Left ventricle myocardium inferior (tissue), 1 donor: ENCODE measurements around the gene GAL. TPM values are rescaled to one million over a fixed set of nuclear protein-coding genes. Genes with fewer than 3 reads are reported as not detected.

Experiments
- DNase-seq: peaks from one replicate; pipeline ENCODE4 v3.0.0-alpha.2; 2020
- H3K27ac ChIP-seq: fragments of 200-600 bp; replicated peaks from 2 replicates; pipeline ENCODE4 v1.8.0; 2021
- H3K27me3 ChIP-seq: fragments of 200-600 bp; 2 replicates; pipeline ENCODE4 v1.8.0; 2021; ENCODE audit warnings: low read depth
- H3K36me3 ChIP-seq: fragments of 200-600 bp; 2 replicates; pipeline ENCODE4 v1.8.0; 2021
- H3K4me1 ChIP-seq: fragments of 200-600 bp; 2 replicates; pipeline ENCODE4 v1.8.0; 2021
- H3K4me3 ChIP-seq: fragments of 200-600 bp; 2 replicates; pipeline ENCODE4 v1.8.0; 2021; ENCODE audit warnings: mild to moderate bottlenecking, moderate library complexity
- H3K9me3 ChIP-seq: fragments of 200-600 bp; replicated peaks from 2 replicates; pipeline ENCODE4 v1.8.0; 2021
- intact Hi-C: fragments of 100-400 bp; cut with micrococcal nuclease; formaldehyde crosslinking; loops from one replicate; pipeline ENCODE4 v1.11.0; 2022
- total RNA-seq: library from RNA; stranded (reverse); fragmentation: NEBNext Ultra II Directional; extraction: Animal tissue kit (Norgen Biotek cat#: 25700); gene quantifications from one replicate; pipeline ENCODE4 v1.2.1, GENCODE V29; 2021
- TF ChIP-seq, protein P1 (sequence below): fragments of 200-600 bp; IDR thresholded peaks from 2 replicates; pipeline ENCODE4 v1.8.0; 2021; ENCODE audit warnings: antibody characterized with exemption, mild to moderate bottlenecking, borderline replicate concordance
- donor health status: DM: no; HTN: yes; CAD: no; lungs with severe emphysema.

Gene GAL
- total RNA-seq, 1 donor from 2014 or later, result 0.58 TPM

DNA sequence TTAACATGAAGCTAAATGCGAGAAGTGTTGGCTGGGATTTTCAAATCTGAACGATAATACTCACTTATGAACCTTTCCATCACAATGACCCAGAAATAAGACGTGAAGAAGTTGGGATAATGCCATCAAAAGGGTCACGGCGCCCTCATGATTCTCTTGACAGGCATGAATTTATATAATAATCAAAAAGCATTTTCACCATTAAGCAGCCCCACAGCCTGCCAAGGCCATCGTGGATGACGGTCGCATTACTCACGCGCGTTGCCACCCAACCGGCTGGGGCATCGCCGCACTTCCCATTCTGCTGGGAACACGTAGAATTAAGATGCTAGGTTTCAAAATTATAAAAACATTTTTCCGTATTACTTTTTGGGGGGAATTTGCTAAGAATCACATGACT, 18.9 kb upstream of the GAL start:
- intact Hi-C loops, result no loop called here
- Histone ChIP-seq H3K9me3 (no peaks in the 10 kb centered on the region), H3K4me1 (no peaks in the 10 kb centered on the region), H3K36me3 (no peaks in the 10 kb centered on the region), H3K27me3 (peaks cover 64% of the 10 kb centered on the region), H3K27ac (no peak overlapping the region), H3K4me3 (no peak overlapping the region)
- DNase-seq, result no peak
- TF ChIP-seq, protein P1, sequence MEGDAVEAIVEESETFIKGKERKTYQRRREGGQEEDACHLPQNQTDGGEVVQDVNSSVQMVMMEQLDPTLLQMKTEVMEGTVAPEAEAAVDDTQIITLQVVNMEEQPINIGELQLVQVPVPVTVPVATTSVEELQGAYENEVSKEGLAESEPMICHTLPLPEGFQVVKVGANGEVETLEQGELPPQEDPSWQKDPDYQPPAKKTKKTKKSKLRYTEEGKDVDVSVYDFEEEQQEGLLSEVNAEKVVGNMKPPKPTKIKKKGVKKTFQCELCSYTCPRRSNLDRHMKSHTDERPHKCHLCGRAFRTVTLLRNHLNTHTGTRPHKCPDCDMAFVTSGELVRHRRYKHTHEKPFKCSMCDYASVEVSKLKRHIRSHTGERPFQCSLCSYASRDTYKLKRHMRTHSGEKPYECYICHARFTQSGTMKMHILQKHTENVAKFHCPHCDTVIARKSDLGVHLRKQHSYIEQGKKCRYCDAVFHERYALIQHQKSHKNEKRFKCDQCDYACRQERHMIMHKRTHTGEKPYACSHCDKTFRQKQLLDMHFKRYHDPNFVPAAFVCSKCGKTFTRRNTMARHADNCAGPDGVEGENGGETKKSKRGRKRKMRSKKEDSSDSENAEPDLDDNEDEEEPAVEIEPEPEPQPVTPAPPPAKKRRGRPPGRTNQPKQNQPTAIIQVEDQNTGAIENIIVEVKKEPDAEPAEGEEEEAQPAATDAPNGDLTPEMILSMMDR, result no peak

DNA sequence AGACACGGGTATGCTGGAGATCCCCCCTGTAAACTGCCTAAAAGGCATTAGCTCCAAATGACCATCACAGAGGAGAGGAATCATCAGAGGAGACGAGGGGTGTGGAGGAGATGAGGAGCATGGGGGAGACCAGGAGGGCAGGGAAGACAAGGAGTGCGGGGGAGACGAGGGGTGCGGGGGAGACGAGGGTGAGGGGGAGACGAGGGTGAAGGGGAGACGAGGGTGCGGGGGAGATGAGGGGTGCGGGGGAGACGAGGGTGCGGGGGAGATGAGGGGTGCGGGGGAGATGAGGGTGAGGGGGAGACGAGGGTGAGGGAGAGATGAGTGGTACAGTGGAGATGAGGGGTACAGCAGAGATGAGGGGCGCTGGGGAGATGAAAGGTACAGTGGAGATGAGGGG, 17.5 kb upstream of the GAL start:
- Histone ChIP-seq H3K27ac (no peak overlapping the region), H3K9me3 (peaks cover 3% of the 10 kb centered on the region), H3K4me1 (no peaks in the 10 kb centered on the region), H3K4me3 (no peak overlapping the region), H3K27me3 (peaks cover 57% of the 10 kb centered on the region), H3K36me3 (no peaks in the 10 kb centered on the region)
- DNase-seq, result no peak
- intact Hi-C loops, result no loop called here
- TF ChIP-seq, protein P1, result no peak

DNA sequence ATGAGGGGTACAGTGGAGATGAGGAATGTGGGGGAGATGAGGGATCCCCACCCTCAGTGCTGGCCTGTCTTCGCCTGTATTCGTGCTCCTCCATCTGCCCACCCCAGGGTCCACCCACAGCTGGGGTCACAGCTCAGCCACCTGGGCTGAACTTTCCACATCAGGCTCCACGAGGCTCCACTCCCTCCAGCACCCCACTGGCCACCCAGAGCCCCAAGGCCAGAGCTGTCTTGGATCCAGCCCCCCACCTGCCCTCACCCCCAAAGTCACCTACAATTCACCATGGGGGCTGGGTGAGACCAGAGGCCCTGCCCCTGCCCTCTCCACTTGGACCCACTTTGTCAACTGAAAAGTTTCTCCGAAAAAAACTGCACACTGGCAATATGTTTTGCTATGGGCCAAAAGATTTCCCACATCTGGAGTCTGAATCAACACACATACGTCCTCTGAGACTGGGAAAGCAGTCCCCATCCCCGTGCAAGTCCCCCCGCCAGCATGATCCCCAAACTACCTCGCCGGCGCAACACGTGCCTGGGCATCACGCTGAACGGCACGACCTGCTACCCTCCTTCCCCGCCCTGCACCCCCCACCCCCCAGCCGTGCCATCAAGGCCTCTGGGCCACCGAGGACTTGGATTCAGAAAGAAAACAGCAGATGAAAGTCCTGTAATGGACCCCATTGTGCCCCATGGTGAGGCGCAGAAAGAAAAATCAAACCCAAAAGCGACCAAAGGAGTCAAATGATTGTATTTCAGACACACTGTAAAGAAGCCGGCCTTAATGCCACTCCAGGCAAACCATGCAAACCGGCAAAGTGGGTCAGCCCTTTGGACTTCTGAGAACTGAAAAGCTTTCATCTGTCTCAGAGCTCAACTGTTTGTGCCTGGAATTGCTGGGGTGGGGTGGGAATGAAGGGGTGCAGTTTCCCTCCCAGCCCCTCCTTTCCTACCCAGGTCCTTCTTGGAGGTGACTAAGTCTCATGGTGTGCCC, 16.5 kb upstream of the GAL start:
- intact Hi-C loops, result no loop called here

DNA sequence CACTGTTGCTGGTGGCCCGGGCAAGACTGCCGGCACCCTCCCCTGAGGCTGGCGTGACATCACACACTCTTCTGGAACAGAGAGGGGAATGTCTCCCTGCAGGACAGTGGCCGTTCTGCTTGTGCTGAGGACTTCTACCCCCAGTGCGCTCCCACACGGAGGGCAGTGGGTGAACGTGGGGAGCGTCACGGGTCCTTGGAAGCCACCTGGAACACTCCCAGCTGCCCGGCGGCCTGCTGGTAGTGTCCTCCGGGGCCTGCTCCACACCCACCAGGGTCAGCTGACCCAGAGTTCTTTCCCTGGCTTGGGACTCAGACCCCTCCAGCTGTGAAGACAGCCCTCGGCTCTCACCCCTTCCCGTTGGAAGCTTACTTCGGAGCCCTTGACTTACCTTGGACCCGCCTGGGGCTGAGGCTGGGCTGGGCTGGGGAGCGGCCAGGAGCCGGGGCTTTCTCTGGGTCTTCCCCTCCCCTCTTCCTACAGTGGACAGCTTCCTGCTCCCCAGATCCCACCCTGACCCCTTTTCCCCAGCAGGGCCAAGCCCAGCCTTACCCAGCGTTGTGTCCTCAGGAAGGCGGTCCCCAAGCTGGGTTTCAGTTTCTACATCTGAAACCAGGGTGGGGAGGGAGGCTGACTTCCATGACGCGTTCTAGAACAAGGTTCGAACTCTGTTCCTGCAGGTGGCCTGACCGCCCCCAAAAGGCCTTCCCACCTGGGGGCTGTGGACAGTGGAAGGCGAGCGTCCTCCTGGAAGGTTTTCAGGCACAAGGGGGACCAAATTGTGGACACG, 14.8 kb upstream of the GAL start:
- H3K4me1 ChIP-seq, result no peaks in the 10 kb centered on the region
- no peak for DNase-seq
- H3K36me3 ChIP-seq, result no peaks in the 10 kb centered on the region
- no peak overlapping the region for H3K27ac ChIP-seq
- H3K4me3 ChIP-seq, result no peak overlapping the region
- H3K9me3 ChIP-seq, result peaks cover 15% of the 10 kb centered on the region
- TF ChIP-seq, protein P1, result no peak
- intact Hi-C loops, result no loop called here
- peaks cover 51% of the 10 kb centered on the region for H3K27me3 ChIP-seq

More for the DNA sequence above, 16.5 kb upstream of the GAL start:
- Histone ChIP-seq H3K4me3 (no peak overlapping the region), H3K9me3 (peaks cover 3% of the 10 kb centered on the region), H3K27me3 (peaks cover 55% of the 10 kb centered on the region), H3K27ac (no peak overlapping the region), H3K4me1 (no peaks in the 10 kb centered on the region), H3K36me3 (no peaks in the 10 kb centered on the region)
- TF ChIP-seq, protein P1, result no peak
- no peak for DNase-seq

DNA sequence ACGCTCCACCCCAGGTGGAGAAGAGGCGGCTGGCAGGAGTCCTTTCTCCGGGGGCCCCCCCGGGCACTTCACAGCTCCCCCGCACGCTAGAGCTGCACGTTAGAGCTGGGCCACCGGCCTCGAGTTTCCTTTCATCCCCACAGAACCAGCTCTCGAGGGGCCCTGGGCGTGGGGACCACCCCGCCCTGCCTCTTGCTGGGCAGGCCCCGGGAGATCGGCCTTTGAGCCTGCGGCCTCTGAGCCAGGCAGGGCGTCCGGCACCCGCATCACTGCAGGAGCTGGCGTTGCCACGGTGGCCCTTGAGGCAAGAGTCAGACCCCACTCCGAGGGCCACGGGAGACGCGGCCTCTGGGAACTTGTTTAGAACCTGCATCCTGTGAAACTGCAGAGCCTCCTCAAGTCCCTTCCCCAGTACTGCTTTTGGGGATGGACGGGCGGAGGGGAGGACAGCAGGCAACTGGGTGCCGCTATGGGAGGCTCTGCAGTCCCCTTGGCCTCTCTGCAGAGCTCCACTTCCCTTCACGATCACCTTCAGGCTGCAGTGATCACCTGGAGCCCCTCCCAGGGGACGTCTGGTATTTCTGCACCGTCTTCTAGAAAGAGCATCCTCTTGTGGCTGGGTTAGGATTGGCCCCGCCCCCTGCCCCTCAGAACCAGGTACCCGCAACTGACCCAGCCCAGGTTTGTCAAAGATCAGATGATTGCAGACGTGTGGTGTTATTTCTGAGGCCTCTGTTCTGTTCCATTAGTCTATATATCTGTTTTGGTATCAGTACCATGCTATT, 13.9 kb upstream of the GAL start:
- H3K4me3 ChIP-seq, result no peak overlapping the region
- no peak for DNase-seq
- peaks cover 42% of the 10 kb centered on the region for H3K27me3 ChIP-seq
- peaks cover 15% of the 10 kb centered on the region for H3K9me3 ChIP-seq
- no peaks in the 10 kb centered on the region for H3K36me3 ChIP-seq
- H3K4me1 ChIP-seq, result no peaks in the 10 kb centered on the region
- TF ChIP-seq, protein P1, result no peak
- no peak overlapping the region for H3K27ac ChIP-seq
- intact Hi-C loops, result no loop called here
